HCT116 (cell line): ENCODE results near the gene ZNF488. TPM values are rescaled to one million over a fixed set of nuclear protein-coding genes. Genes with fewer than 3 reads are reported as not detected.

Source experiments
- ATAC-seq: fragments of 200-7000 bp; cut with Tn5 transposase; 2 replicates; pipeline ENCODE4 v1.9.1; 2020; ENCODE audit warnings: mild to moderate bottlenecking, moderate library complexity
- BruUV-seq: library from RNA; stranded (reverse); fragments of 400-500 nt; replicated peaks from 2 replicates; lab custom pipeline; 2021; lab: Mats Ljungman, UMichigan
- CTCF ChIA-PET: fragments of 300-600 bp; sonication (Branson Sonifier 250); formaldehyde crosslinking; loops from one replicate; lab custom pipeline; 2021; ENCODE audit warnings: antibody characterized with exemption; lab: Charles Lee
- POLR2A ChIA-PET: fragments of 300-600, 350-600 bp; sonication (Branson Sonifier 250); formaldehyde crosslinking; loops from one replicate; lab custom pipeline; 2021; ENCODE audit warnings: antibody characterized with exemption; lab: Charles Lee
- RAD21 ChIA-PET, 2 experiments: fragments of 300-600 bp; sonication (Branson Sonifier 250); formaldehyde crosslinking; loops; one replicate each; lab custom pipeline; 2023; ENCODE audit warnings: low total read pairs in 2 of 2; ENCODE audit not compliant: uncharacterized antibody in 2 of 2, unreplicated experiment in 2 of 2, low non-redundant PET in 1 of 2; lab: Charles Lee
- DNase-seq: peaks from one replicate; pipeline ENCODE4 v3.0.0-alpha.2; 2010; ENCODE audit warnings: low read depth, low spot score
- H2AFZ ChIP-seq: fragments of 200-600 bp; shearing (Covaris generic), sonication (generic); 2 replicates; pipeline ENCODE4 v1.6.1; 2017; ENCODE audit warnings: low read depth, mixed run types, mixed read lengths, antibody characterized with exemption, low read length; ENCODE audit not compliant: poor library complexity, severe bottlenecking
- H3K27ac ChIP-seq: 2 replicates; pipeline ENCODE4 v1.5.1; 2012; ENCODE audit warnings: low read depth, low read length
- H3K27me3 ChIP-seq: fragments of 200-600 bp; sonication (generic); 2 replicates; pipeline ENCODE4 v1.6.1; 2016; ENCODE audit warnings: mixed run types, low read length, mixed read lengths; ENCODE audit not compliant: insufficient read depth
- H3K36me3 ChIP-seq, 2 experiments: fragments of 200-500 bp in 1 of 2; fragments of 200-600 bp in 1 of 2; sonication (Bioruptor generic) in 1 of 2; sonication (generic) in 1 of 2; 2 replicates each; pipeline versions ENCODE4 v1.5.1 to v1.6.1; 2014 to 2016; ENCODE audit warnings: low read length in 2 of 2, inconsistent platforms in 1 of 2, mixed read lengths in 1 of 2, mixed run types in 1 of 2; ENCODE audit not compliant: insufficient read depth in 2 of 2, control insufficient read depth in 1 of 2
- H3K4me1 ChIP-seq, 2 experiments: fragments of 200-600 bp in 1 of 2; sonication (generic) in 1 of 2; 2 replicates each; pipeline versions ENCODE4 v1.5.1 to v1.6.1; 2012 to 2017; ENCODE audit warnings: low read length in 2 of 2, inconsistent platforms in 1 of 2, mild to moderate bottlenecking in 1 of 2, mixed read lengths in 1 of 2, mixed run types in 1 of 2, moderate library complexity in 1 of 2; ENCODE audit not compliant: insufficient read depth in 2 of 2, control insufficient read depth in 1 of 2
- H3K4me2 ChIP-seq: fragments of 200-600 bp; sonication (generic); 2 replicates; pipeline ENCODE4 v1.6.1; 2017; ENCODE audit warnings: mixed run types, low read length, mixed read lengths
- H3K4me3 ChIP-seq, 2 experiments: fragments of 200-600 bp in 1 of 2; sonication (generic) in 1 of 2; replicated peaks in 1 of 2; 2 replicates each; pipeline ENCODE4 v1.5.1; 2011 to 2016; ENCODE audit warnings: low read length in 2 of 2, control low read depth in 1 of 2, low read depth in 1 of 2, mild to moderate bottlenecking in 1 of 2, mixed read lengths in 1 of 2, mixed run types in 1 of 2
- H3K79me2 ChIP-seq: fragments of 200-600 bp; sonication (generic); 2 replicates; pipeline ENCODE4 v1.6.1; 2017; ENCODE audit warnings: mild to moderate bottlenecking, mixed run types, low read length, moderate library complexity, mixed read lengths; ENCODE audit not compliant: insufficient read depth
- H3K9ac ChIP-seq: fragments of 200-600 bp; sonication (generic); 2 replicates; pipeline ENCODE4 v1.6.1; 2016; ENCODE audit warnings: low read length, mixed read lengths
- H3K9me2 ChIP-seq: fragments of 200-600 bp; sonication (generic), shearing (Covaris generic); 2 replicates; pipeline ENCODE4 v1.6.1; 2017; ENCODE audit warnings: mixed run types, mild to moderate bottlenecking, moderate library complexity; ENCODE audit not compliant: insufficient read depth
- H3K9me3 ChIP-seq, 2 experiments: fragments of 200-500 bp in 1 of 2; fragments of 200-600 bp in 1 of 2; sonication (Bioruptor generic) in 1 of 2; sonication (generic) in 1 of 2; 2 replicates each; pipeline ENCODE4 v1.6.1; 2014 to 2017; ENCODE audit warnings: low read length in 2 of 2, mixed read lengths in 2 of 2, inconsistent platforms in 1 of 2, low read depth in 1 of 2, mild to moderate bottlenecking in 1 of 2, mixed run types in 1 of 2, moderate library complexity in 1 of 2; ENCODE audit not compliant: control insufficient read depth in 1 of 2, insufficient read depth in 1 of 2
- H4K20me1 ChIP-seq: fragments of 200-600 bp; sonication (generic), shearing (Covaris generic); 2 replicates; pipeline ENCODE4 v1.6.1; 2017; ENCODE audit warnings: mixed run types, mild to moderate bottlenecking, moderate library complexity; ENCODE audit not compliant: insufficient read depth
- CBX3 ChIP-seq: IDR thresholded peaks from 2 replicates; pipeline ENCODE4 v1.6.1; 2012; ENCODE audit warnings: low read depth
- ELF1 ChIP-seq: IDR thresholded peaks from 2 replicates; pipeline ENCODE4 v1.6.1; 2012; ENCODE audit warnings: low read depth, borderline replicate concordance
- JUND ChIP-seq: IDR thresholded peaks from 2 replicates; pipeline ENCODE4 v1.6.1; 2012
- POLR2AphosphoS5 ChIP-seq: IDR thresholded peaks from 2 replicates; pipeline ENCODE4 v1.6.1; 2011; ENCODE audit warnings: mild to moderate bottlenecking, low read depth, low read length, moderate library complexity
- RAD21 ChIP-seq: IDR thresholded peaks from 2 replicates; pipeline ENCODE4 v1.6.1; 2012; ENCODE audit warnings: low read depth, mild to moderate bottlenecking
- SIN3A ChIP-seq: IDR thresholded peaks from 2 replicates; pipeline ENCODE4 v1.6.1; 2012; ENCODE audit warnings: low read depth
- SP1 ChIP-seq: IDR thresholded peaks from 2 replicates; pipeline ENCODE4 v1.6.1; 2012; ENCODE audit warnings: low read depth
- SRF ChIP-seq: IDR thresholded peaks from 2 replicates; pipeline ENCODE4 v1.6.1; 2012; ENCODE audit warnings: low read depth
- ZFX ChIP-seq: fragments of 450-650 bp; IDR thresholded peaks from 2 replicates; pipeline ENCODE4 v1.6.1; 2017
- ZNF274 ChIP-seq: fragments of 200-500 bp; sonication (Bioruptor generic); IDR thresholded peaks from 2 replicates; pipeline ENCODE4 v1.6.1; 2014; ENCODE audit warnings: mild to moderate bottlenecking, low read depth, low read length, inconsistent platforms
- intact Hi-C: fragments of 100-400 bp; cut with micrococcal nuclease; formaldehyde crosslinking; loops from 2 replicates; pipeline ENCODE4 v1.10.0; 2022
- total RNA-seq: library from RNA; stranded (reverse); gene quantifications from one replicate; pipeline ENCODE4 v1.2.1, GENCODE V29; 2021; ENCODE audit not compliant: unreplicated experiment
- TF ChIP-seq, protein P1 (sequence below): IDR thresholded peaks from 2 replicates; pipeline ENCODE4 v1.6.1; 2012; ENCODE audit warnings: low read depth
- TF ChIP-seq, protein P2 (sequence below): IDR thresholded peaks from 2 replicates; pipeline ENCODE4 v1.6.1; 2012
- TF ChIP-seq, protein P3 (sequence below), 3 experiments: fragments of 200-600 bp in 1 of 3; sonication (generic) in 1 of 3; IDR thresholded peaks in 2 of 3; conservative IDR thresholded peaks in 1 of 3; 2 replicates each; pipeline ENCODE4 v1.5.1; 2012 to 2017; ENCODE audit warnings: low read depth in 2 of 3, low read length in 2 of 3, antibody characterized with exemption in 1 of 3, borderline replicate concordance in 1 of 3, control low read depth in 1 of 3, mild to moderate bottlenecking in 1 of 3, mixed read lengths in 1 of 3, mixed run types in 1 of 3, moderate library complexity in 1 of 3; ENCODE audit not compliant: insufficient read depth in 1 of 3

ZNF488 gene
- total RNA-seq, 1 experiment from 2014 or later, result 3.9 TPM

- TF ChIP-seq ELF1, result no peak
- TF ChIP-seq SP1, result no peak
- no peak for TF ChIP-seq CBX3
- no peak for TF ChIP-seq POLR2AphosphoS5
- no peak for TF ChIP-seq RAD21
- TF ChIP-seq, protein P1, sequence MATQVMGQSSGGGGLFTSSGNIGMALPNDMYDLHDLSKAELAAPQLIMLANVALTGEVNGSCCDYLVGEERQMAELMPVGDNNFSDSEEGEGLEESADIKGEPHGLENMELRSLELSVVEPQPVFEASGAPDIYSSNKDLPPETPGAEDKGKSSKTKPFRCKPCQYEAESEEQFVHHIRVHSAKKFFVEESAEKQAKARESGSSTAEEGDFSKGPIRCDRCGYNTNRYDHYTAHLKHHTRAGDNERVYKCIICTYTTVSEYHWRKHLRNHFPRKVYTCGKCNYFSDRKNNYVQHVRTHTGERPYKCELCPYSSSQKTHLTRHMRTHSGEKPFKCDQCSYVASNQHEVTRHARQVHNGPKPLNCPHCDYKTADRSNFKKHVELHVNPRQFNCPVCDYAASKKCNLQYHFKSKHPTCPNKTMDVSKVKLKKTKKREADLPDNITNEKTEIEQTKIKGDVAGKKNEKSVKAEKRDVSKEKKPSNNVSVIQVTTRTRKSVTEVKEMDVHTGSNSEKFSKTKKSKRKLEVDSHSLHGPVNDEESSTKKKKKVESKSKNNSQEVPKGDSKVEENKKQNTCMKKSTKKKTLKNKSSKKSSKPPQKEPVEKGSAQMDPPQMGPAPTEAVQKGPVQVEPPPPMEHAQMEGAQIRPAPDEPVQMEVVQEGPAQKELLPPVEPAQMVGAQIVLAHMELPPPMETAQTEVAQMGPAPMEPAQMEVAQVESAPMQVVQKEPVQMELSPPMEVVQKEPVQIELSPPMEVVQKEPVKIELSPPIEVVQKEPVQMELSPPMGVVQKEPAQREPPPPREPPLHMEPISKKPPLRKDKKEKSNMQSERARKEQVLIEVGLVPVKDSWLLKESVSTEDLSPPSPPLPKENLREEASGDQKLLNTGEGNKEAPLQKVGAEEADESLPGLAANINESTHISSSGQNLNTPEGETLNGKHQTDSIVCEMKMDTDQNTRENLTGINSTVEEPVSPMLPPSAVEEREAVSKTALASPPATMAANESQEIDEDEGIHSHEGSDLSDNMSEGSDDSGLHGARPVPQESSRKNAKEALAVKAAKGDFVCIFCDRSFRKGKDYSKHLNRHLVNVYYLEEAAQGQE, result no peak
- TF ChIP-seq, protein P2, sequence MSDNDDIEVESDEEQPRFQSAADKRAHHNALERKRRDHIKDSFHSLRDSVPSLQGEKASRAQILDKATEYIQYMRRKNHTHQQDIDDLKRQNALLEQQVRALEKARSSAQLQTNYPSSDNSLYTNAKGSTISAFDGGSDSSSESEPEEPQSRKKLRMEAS, result no peak
- TF ChIP-seq, all 23 proteins: peak for 0
Observed at GRCh38 chr10:47337310-47337709, 46.8 kb downstream of the ZNF488 start (continued).

DNA sequence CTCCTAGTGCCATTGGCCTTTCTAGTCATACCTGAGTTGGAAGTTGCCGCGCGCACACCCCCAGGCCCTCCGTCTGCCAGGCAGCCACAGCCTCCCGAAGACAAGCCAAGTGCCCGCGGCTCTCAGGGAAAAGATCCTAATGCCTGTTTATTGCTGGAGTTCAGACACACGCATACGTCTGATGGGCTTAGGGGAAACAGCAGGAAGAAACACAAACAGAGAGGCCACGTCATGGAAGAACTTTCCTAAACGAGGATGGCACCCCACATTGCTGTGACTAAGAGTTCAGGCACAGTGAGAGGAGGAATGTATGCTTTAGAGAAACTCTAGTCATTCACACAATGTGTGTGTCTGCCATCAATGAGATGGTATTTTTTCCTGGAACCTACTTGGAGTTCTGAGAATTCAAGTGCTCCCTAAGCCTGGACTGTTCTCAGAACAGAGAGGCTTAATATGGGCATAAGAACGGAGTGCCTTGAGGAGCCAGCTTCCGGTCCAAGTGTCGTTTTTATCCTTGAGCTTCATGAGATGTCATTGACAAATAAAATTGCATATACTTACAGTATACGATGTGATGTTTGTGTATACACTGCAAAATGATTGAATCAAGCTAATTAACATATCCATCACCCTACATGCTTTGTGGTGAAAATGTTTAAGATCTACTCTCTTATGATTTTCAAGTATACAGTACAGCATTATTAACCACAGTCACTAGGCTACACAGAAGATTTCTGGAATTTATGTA, 47.5 kb downstream of the ZNF488 start:
- no TSS peak for BruUV-seq
- CTCF ChIA-PET, result no interaction called here
- RAD21 ChIA-PET, result no interaction called here

More for the DNA sequence above, 47.5 kb downstream of the ZNF488 start:
- DNase-seq, result no peak
- Histone ChIP-seq H3K4me1 (peaks cover 0 to 7% of the 10 kb centered on the region in 2 experiments; a peak in 1 of 4 replicates), H3K27ac (no peak overlapping the region), H3K4me3 (no peak overlapping the region), H4K20me1 (no peaks in the 10 kb centered on the region), H3K4me2 (no peak overlapping the region), H3K36me3 (no peaks in the 10 kb centered on the region), H3K9me2 (no peaks in the 10 kb centered on the region), H2AFZ (no peak overlapping the region), H3K9me3 (no peaks in the 10 kb centered on the region), H3K27me3 (0 out of 2 replicates have a peak, but pooled peaks cover 9% of the 10 kb centered on the region), H3K9ac (no peak overlapping the region), H3K79me2 (no peaks in the 10 kb centered on the region)
- POLR2A ChIA-PET, result no interaction called here
- intact Hi-C loops, result no loop called here
- TF ChIP-seq SIN3A (no peak), JUND (no peak), ELF1 (no peak), CBX3 (no peak), ZNF274 (no peak), SRF (no peak), ZFX (no peak)
- TF ChIP-seq, protein P2, result no peak
- TF ChIP-seq, protein P3, sequence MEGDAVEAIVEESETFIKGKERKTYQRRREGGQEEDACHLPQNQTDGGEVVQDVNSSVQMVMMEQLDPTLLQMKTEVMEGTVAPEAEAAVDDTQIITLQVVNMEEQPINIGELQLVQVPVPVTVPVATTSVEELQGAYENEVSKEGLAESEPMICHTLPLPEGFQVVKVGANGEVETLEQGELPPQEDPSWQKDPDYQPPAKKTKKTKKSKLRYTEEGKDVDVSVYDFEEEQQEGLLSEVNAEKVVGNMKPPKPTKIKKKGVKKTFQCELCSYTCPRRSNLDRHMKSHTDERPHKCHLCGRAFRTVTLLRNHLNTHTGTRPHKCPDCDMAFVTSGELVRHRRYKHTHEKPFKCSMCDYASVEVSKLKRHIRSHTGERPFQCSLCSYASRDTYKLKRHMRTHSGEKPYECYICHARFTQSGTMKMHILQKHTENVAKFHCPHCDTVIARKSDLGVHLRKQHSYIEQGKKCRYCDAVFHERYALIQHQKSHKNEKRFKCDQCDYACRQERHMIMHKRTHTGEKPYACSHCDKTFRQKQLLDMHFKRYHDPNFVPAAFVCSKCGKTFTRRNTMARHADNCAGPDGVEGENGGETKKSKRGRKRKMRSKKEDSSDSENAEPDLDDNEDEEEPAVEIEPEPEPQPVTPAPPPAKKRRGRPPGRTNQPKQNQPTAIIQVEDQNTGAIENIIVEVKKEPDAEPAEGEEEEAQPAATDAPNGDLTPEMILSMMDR (IDR thresholded peaks at IDR 0.05 in 2 of 3, conservative IDR thresholded peaks at IDR 0.05 in 1 of 3; ENCODE audit: borderline replicate concordance in 1 of 3, insufficient read depth in 1 of 3, low read depth in 2 of 3, low read length in 2 of 3), result no peak
- ATAC-seq, result no peak
